HEK293T (cell line): ENCODE results near the gene SPDYE6.
"Not testable (repeated sequence)": the region's sequence is repeated elsewhere in the genome, so short reads cannot be mapped to it uniquely, and the experiment has no call there.

ENCODE experiments used
- ARNT ChIP-seq: fragments of 450-650 bp; IDR thresholded peaks from 2 replicates; pipeline ENCODE4 v1.6.1; 2017; ENCODE audit warnings: mild to moderate bottlenecking
- BHLHE40 ChIP-seq: fragments of 450-650 bp; IDR thresholded peaks from 2 replicates; pipeline ENCODE4 v1.6.1; 2016; ENCODE audit warnings: mild to moderate bottlenecking, moderate library complexity, borderline replicate concordance
- CTBP1 ChIP-seq: fragments of 450-650 bp; IDR thresholded peaks from 2 replicates; pipeline ENCODE4 v1.6.1; 2016; ENCODE audit warnings: borderline replicate concordance
- ELF4 ChIP-seq: fragments of 450-650 bp; IDR thresholded peaks from 2 replicates; pipeline ENCODE4 v1.6.1; 2017; ENCODE audit warnings: antibody characterized with exemption
- FOXA1 ChIP-seq: fragments of 450-650 bp; IDR thresholded peaks from 2 replicates; pipeline ENCODE4 v1.6.1; 2016; ENCODE audit warnings: mild to moderate bottlenecking
- FOXK2 ChIP-seq: fragments of 450-650 bp; IDR thresholded peaks from 2 replicates; pipeline ENCODE4 v1.6.1; 2016; ENCODE audit warnings: mild to moderate bottlenecking
- HDGF ChIP-seq: fragments of 450-650 bp; IDR thresholded peaks from 2 replicates; pipeline ENCODE4 v1.6.1; 2017; ENCODE audit warnings: antibody characterized with exemption, borderline replicate concordance
- L3MBTL2 ChIP-seq: fragments of 450-650 bp; conservative IDR thresholded peaks from 2 replicates; pipeline ENCODE4 v1.6.1; 2016; ENCODE audit warnings: mild to moderate bottlenecking
- LEF1 ChIP-seq: fragments of 450-650 bp; IDR thresholded peaks from 2 replicates; pipeline ENCODE4 v1.6.1; 2017; ENCODE audit warnings: mild to moderate bottlenecking, borderline replicate concordance
- NFRKB ChIP-seq: fragments of 450-650 bp; IDR thresholded peaks from 2 replicates; pipeline ENCODE4 v1.6.1; 2016; ENCODE audit warnings: mild to moderate bottlenecking, moderate library complexity
- PKNOX1 ChIP-seq: fragments of 450-650 bp; IDR thresholded peaks from 2 replicates; pipeline ENCODE4 v1.6.1; 2016
- SP1 ChIP-seq: fragments of 450-650 bp; IDR thresholded peaks from 2 replicates; pipeline ENCODE4 v1.6.1; 2017
- SUZ12 ChIP-seq: fragments of 450-650 bp; IDR thresholded peaks from 2 replicates; pipeline ENCODE4 v1.6.1; 2016; ENCODE audit warnings: mild to moderate bottlenecking

- TF ChIP-seq SUZ12, L3MBTL2, NFRKB, SP1, ARNT, LEF1, FOXA1, FOXK2, HDGF, CTBP1, PKNOX1, ELF4, BHLHE40: not testable (repeated sequence)
Observed at GRCh38 chr7:102325106-102325505, 31.1 kb downstream of the SPDYE6 start.
